K562 (cell line): ENCODE measurements around the gene KISS1R. TPM values are rescaled to one million over a fixed set of nuclear protein-coding genes. Genes with fewer than 3 reads are reported as not detected.
A peak's percentile ranks its signal among the peaks of the same experiment; 100 is the strongest.

ENCODE experiments used
- ATAC-seq: fragments of 200-7000 bp; cut with Tn5 transposase; 3 replicates; pipeline ENCODE4 v1.9.1; 2020; ENCODE audit warnings: moderate library complexity
- BruUV-seq: library from RNA; stranded (reverse); fragments of 400-500 nt; replicated peaks from 2 replicates; lab custom pipeline; 2021; lab: Mats Ljungman, UMichigan
- CTCF ChIA-PET: fragments of 300-600 bp; formaldehyde crosslinking; extraction: SDS; loops from one replicate; lab custom pipeline; 2021; ENCODE audit warnings: low intra/inter-chr PET ratio; lab: Yijun Ruan, JAX
- POLR2A ChIA-PET: fragments of 300-600, 350-650 bp; sonication (Branson Sonifier 250); formaldehyde crosslinking; extraction: SDS; loops from one replicate; lab custom pipeline; 2021; ENCODE audit warnings: antibody characterized with exemption, inconsistent platforms; lab: Yijun Ruan, JAX
- DNase-seq, 4 experiments: peaks; one replicate each; pipeline versions ENCODE4 v3.0.0 to v3.0.0-alpha.2; 2011 to 2018; ENCODE audit warnings: low spot score in 3 of 4, mixed read lengths in 3 of 4; ENCODE audit errors: extremely low read depth in 1 of 4
- FAIRE-seq: peaks from 2 replicates; lab custom pipeline; 2011; peaks lifted over from hg19 to GRCh38; lab: Jason Lieb, UNC
- H2AFZ ChIP-seq: 2 replicates; pipeline ENCODE4 v1.6.0; 2011; ENCODE audit warnings: low read depth, low read length, control low read depth, inconsistent platforms
- H3K27ac ChIP-seq: fragments of 200-600 bp; 3 replicates; pipeline ENCODE4 v1.8.0; 2011; ENCODE audit warnings: low read depth, mild to moderate bottlenecking, control low read depth, inconsistent platforms, low read length, moderate library complexity, mixed read lengths; ENCODE audit errors: extremely low read depth
- H3K27me3 ChIP-seq, 2 experiments: fragments of 300-600 bp in 1 of 2; 2 replicates in 1 of 2; 3 replicates in 1 of 2; pipeline versions ENCODE4 v1.6.0 to v1.8.0; 2011; ENCODE audit warnings: inconsistent platforms in 2 of 2, low read length in 2 of 2, mild to moderate bottlenecking in 1 of 2, mixed read lengths in 1 of 2, moderate library complexity in 1 of 2; ENCODE audit not compliant: control insufficient read depth in 2 of 2, insufficient read depth in 2 of 2
- H3K36me3 ChIP-seq: fragments of 300-600 bp; 3 replicates; pipeline ENCODE4 v1.8.0; 2011; ENCODE audit warnings: mild to moderate bottlenecking, low read length, inconsistent platforms; ENCODE audit not compliant: control insufficient read depth, insufficient read depth
- H3K4me1 ChIP-seq, 2 experiments: fragments of 200-600 bp in 1 of 2; replicated peaks in 1 of 2; 2 replicates in 1 of 2; 3 replicates in 1 of 2; pipeline versions ENCODE4 v1.5.1 to v1.8.0; 2011; ENCODE audit warnings: inconsistent platforms in 2 of 2, low read length in 2 of 2, mild to moderate bottlenecking in 1 of 2, mixed read lengths in 1 of 2, moderate library complexity in 1 of 2; ENCODE audit not compliant: control insufficient read depth in 2 of 2, insufficient read depth in 2 of 2
- H3K4me2 ChIP-seq: 2 replicates; pipeline ENCODE4 v1.6.1; 2011; ENCODE audit warnings: low read length, control low read depth, inconsistent platforms, mixed read lengths; ENCODE audit not compliant: insufficient read depth
- H3K4me3 ChIP-seq: fragments of 200-600 bp; sonication (generic), shearing (Covaris generic); 2 replicates; pipeline ENCODE4 v1.5.1; 2016; ENCODE audit warnings: control low read depth, inconsistent platforms
- H3K79me2 ChIP-seq: fragments of 200-600 bp; 3 replicates; pipeline ENCODE4 v1.8.0; 2011; ENCODE audit warnings: low read length, inconsistent platforms; ENCODE audit not compliant: control insufficient read depth, insufficient read depth
- H3K9ac ChIP-seq, 2 experiments: 2 replicates each; pipeline versions ENCODE4 v1.6.0 to v1.6.1; 2011; ENCODE audit warnings: low read depth in 2 of 2, low read length in 2 of 2, control low read depth in 1 of 2, inconsistent platforms in 1 of 2, mild to moderate bottlenecking in 1 of 2, mixed read lengths in 1 of 2; ENCODE audit not compliant: insufficient read depth in 1 of 2
- H3K9me1 ChIP-seq: one replicate; pipeline ENCODE4 v1.6.0; 2011; ENCODE audit warnings: inconsistent platforms, mild to moderate bottlenecking, low read length, moderate library complexity; ENCODE audit not compliant: control insufficient read depth, insufficient read depth
- H3K9me3 ChIP-seq: replicated peaks from 2 replicates; pipeline ENCODE4 v1.5.1; 2011; ENCODE audit warnings: low read depth, low read length, inconsistent platforms; ENCODE audit not compliant: control insufficient read depth, insufficient read depth
- H4K20me1 ChIP-seq: replicated peaks from 2 replicates; pipeline ENCODE4 v1.6.1; 2011; ENCODE audit warnings: low read length, inconsistent platforms, mixed read lengths; ENCODE audit not compliant: control insufficient read depth, insufficient read depth
- CBFB ChIP-seq: sonication (generic); formaldehyde crosslinking; IDR thresholded peaks from 2 replicates; pipeline ENCODE4 v1.4.0; 2020; ENCODE audit warnings: mild to moderate bottlenecking, missing genetic modification reagents
- E2F6 ChIP-seq, 2 experiments: IDR thresholded peaks; 2 replicates each; pipeline ENCODE4 v1.6.1; 2011; ENCODE audit warnings: borderline replicate concordance in 1 of 2, control low read depth in 1 of 2, low read depth in 1 of 2, low read length in 1 of 2, mild to moderate bottlenecking in 1 of 2, mixed read lengths in 1 of 2, moderate library complexity in 1 of 2; ENCODE audit not compliant: insufficient read depth in 1 of 2, insufficient read length in 1 of 2, poor library complexity in 1 of 2, severe bottlenecking in 1 of 2; ENCODE audit errors: extremely low read depth in 1 of 2
- FOXK2 ChIP-seq, 2 experiments: fragments of 450-650 bp; IDR thresholded peaks in 1 of 2; conservative IDR thresholded peaks in 1 of 2; 2 replicates each; pipeline ENCODE4 v1.6.1; 2016; ENCODE audit warnings: low read depth in 2 of 2, mild to moderate bottlenecking in 1 of 2
- KDM5B ChIP-seq: fragments of 200-600 bp; sonication (generic); IDR thresholded peaks from 2 replicates; pipeline ENCODE4 v1.6.1; 2012; ENCODE audit warnings: low read depth, mild to moderate bottlenecking, moderate library complexity, low read length, control low read depth, inconsistent platforms; ENCODE audit not compliant: insufficient replicate concordance
- LEF1 ChIP-seq: fragments of 450-650 bp; IDR thresholded peaks from 2 replicates; pipeline ENCODE4 v1.6.1; 2016; ENCODE audit warnings: mild to moderate bottlenecking
- NFXL1 ChIP-seq: fragments of 450-650 bp; formaldehyde crosslinking; IDR thresholded peaks from 2 replicates; pipeline ENCODE4 v1.4.0; 2021; ENCODE audit warnings: mild to moderate bottlenecking
- POLR2A ChIP-seq: fragments of 450-650 bp; conservative IDR thresholded peaks from 2 replicates; pipeline ENCODE4 v1.6.1; 2016
- RERE ChIP-seq: sonication (generic); formaldehyde crosslinking; IDR thresholded peaks from 2 replicates; pipeline ENCODE4 v1.8.0; 2023; ENCODE audit warnings: missing genetic modification reagents, mild to moderate bottlenecking, borderline replicate concordance
- RUNX1 ChIP-seq: sonication (generic); IDR thresholded peaks from 2 replicates; pipeline ENCODE4 v1.6.1; 2016; ENCODE audit warnings: antibody characterized with exemption, low read depth
- SMARCA5 ChIP-seq: fragments of 450-650 bp; IDR thresholded peaks from 2 replicates; pipeline ENCODE4 v1.6.1; 2016
- WHSC1 ChIP-seq: IDR thresholded peaks from one replicate; pipeline ENCODE4 v1.6.1; 2012; ENCODE audit warnings: low read length, control low read depth, inconsistent platforms
- ZBTB2 ChIP-seq: fragments of 450-650 bp; IDR thresholded peaks from 2 replicates; pipeline ENCODE4 v1.6.1; 2016; ENCODE audit warnings: antibody characterized with exemption
- ZNF277 ChIP-seq: fragments of 250-450 bp; sonication (Bioruptor Pico); IDR thresholded peaks from 2 replicates; pipeline ENCODE4 v1.8.0; 2022; ENCODE audit warnings: inconsistent platforms, mild to moderate bottlenecking, moderate library complexity, borderline replicate concordance
- WGBS: fragments of 100-300 bp; shearing (Covaris generic); methylation state at CpG from one replicate; pipeline ENCODE4 v1.1.6; 2016; ENCODE audit warnings: low coverage, mixed read lengths; ENCODE audit not compliant: insufficient coverage; ENCODE audit errors: missing lambda C conversion rate; 5-methylcytosine and 5-hydroxymethylcytosine counted together
- in situ Hi-C: fragments of 300-500 bp; cut with MboI; formaldehyde crosslinking; loops from 4 replicates; pipeline ENCODE4 v1.15.0; 2018; ENCODE audit warnings: inconsistent platforms, mixed read lengths
- intact Hi-C: fragments of 100-400 bp; cut with micrococcal nuclease; formaldehyde crosslinking; loops from 2 replicates; pipeline ENCODE4 v1.14.2; 2022
- polyA plus RNA-seq, 8 experiments: library from polyadenylated mRNA; depleted of rRNA in 4 of 8; stranded (reverse) in 5 of 8; unstranded in 3 of 8; fragments of >200 nt; fragmentation: Nextera tagmentation in 2 of 8; fragmentation: Illumina TruSeq in 1 of 8; extraction: Ambion mirVana in 2 of 8; extraction: Trizol in 1 of 8; gene quantifications; 2 replicates each; pipeline versions ENCODE4 v1.2.1 to v1.2.3, GENCODE V29; 2011 to 2014; ENCODE audit warnings: inconsistent platforms in 1 of 8, missing spikeins in 1 of 8
- total RNA-seq, 7 experiments: library from RNA; depleted of rRNA in 6 of 7; stranded (reverse); fragments of >200 nt in 6 of 7; fragmentation: Illumina TruSeq in 2 of 7; extraction: Trizol in 2 of 7; gene quantifications; 2 replicates each; pipeline versions ENCODE4 v1.2.1 to v1.2.3, GENCODE V29; 2011 to 2021; ENCODE audit warnings: low replicate concordance in 1 of 7

KISS1R gene
- total and polyA plus RNA-seq, 9 of the 15 experiments (the other 6 are each of a cell fraction or from before 2014, with no cell fraction given), result 0.37 to 39.4 (median 2.0) TPM

GRCh38 chr19:954272-954671 is 37.1 kb downstream of the KISS1R start:
- Histone ChIP-seq H3K27me3 (no peaks in the 10 kb centered on the region), H3K9me1 (no peaks in the 10 kb centered on the region), H4K20me1 (no peaks in the 10 kb centered on the region), H3K4me2 (peak overlapping the region; percentile 64), H3K27ac (peak overlapping the region; percentile 96), H3K79me2 (peaks cover 79% of the 10 kb centered on the region), H3K36me3 (peaks cover 16% of the 10 kb centered on the region; the same call in 1 of the 3 replicates), H3K4me3 (peak overlapping the region; percentile 7; the same call in 1 of the 2 replicates), H2AFZ (no peak overlapping the region), H3K9me3 (no peaks in the 10 kb centered on the region), H3K4me1 (peaks cover 50 to 88% of the 10 kb centered on the region in 2 experiments), H3K9ac (peak overlapping the region; percentile 59 to 76)
- DNase-seq (peak in 1 of 4 experiments; percentile 50), ATAC-seq (peak; percentile 3), FAIRE-seq (no peak)
- intact Hi-C loops (loop anchor here (2.0 kb wide), 1 partner anchor 29 kb away; no protein-coding TSS in a partner anchor), in situ Hi-C loops (no loop called here)
- 30% methylated on average over 12 of the region's 14 CpGs for WGBS
- no TSS peak for BruUV-seq
- POLR2A ChIA-PET, result interaction anchor here (1.0 to 1.3 kb wide), 3 partner anchors 8 to 28 kb away, joined by 4 to 8 read pairs (median 5); no protein-coding TSS in a partner anchor
- CTCF ChIA-PET, result no interaction called here
- no peak for TF ChIP-seq SMARCA5
- TF ChIP-seq ZNF277 (CRISPR knock-in tag), result no peak
- TF ChIP-seq RUNX1, result no peak
- no peak for TF ChIP-seq FOXK2 (conservative IDR thresholded peaks at IDR 0.05 in 1 of 2, IDR thresholded peaks at IDR 0.05 in 1 of 2; ENCODE audit: low read depth in 2 of 2)
- no peak for TF ChIP-seq WHSC1
- no peak for TF ChIP-seq NFXL1 (CRISPR knock-in tag)
- TF ChIP-seq LEF1, result no peak
- TF ChIP-seq CBFB (CRISPR knock-in tag), result no peak
- TF ChIP-seq E2F6 (IDR thresholded peaks at IDR 0.05; ENCODE audit: borderline replicate concordance in 1 of 2, extremely low read depth in 1 of 2, insufficient read depth in 1 of 2, insufficient read length in 1 of 2, low read depth in 1 of 2, low read length in 1 of 2, poor library complexity in 1 of 2, severe bottlenecking in 1 of 2), result peak in 1 of 2 experiments; percentile 5
- peak; percentile 68; the same call in 1 of the 2 replicates for TF ChIP-seq ZBTB2
- peak; percentile 18 for TF ChIP-seq KDM5B
- TF ChIP-seq POLR2A, result no peak
- no peak for TF ChIP-seq RERE
